Measurements from ENCODE around the gene SNAI3.

SNAI3 gene

GRCh38 chr16:88651989-88652761, 34.1 kb downstream of the SNAI3 start:
- no peak for DNase-seq (ENCODE audit: extremely low read depth in 1 of 2, low read depth in 1 of 2)

- peak; percentile 63 to 87 for DNase-seq (ENCODE audit: extremely low read depth in 1 of 2, low read depth in 1 of 2)
Measured at GRCh38 chr16:88651276-88651988, 34.9 kb downstream of the SNAI3 start.

GRCh38 chr16:88650749-88651275, 35.5 kb downstream of the SNAI3 start, which contains the start of gene CYBA:
Gene CYBA (minus strand): TSS chr16:88651053. CDS start chr16:88651013, 40 bp downstream.
- peak; percentile 81 to 83 for DNase-seq (ENCODE audit: extremely low read depth in 1 of 2, low read depth in 1 of 2)

GRCh38 chr16:88649924-88650748, 36.2 kb downstream of the SNAI3 start:
- DNase-seq (ENCODE audit: extremely low read depth in 1 of 2, low read depth in 1 of 2): no peak

GRCh38 chr16:88649195-88649923, 36.9 kb downstream of the SNAI3 start:
- no peak for DNase-seq (ENCODE audit: extremely low read depth in 1 of 2, low read depth in 1 of 2)

GRCh38 chr16:88647178-88648070, 38.9 kb downstream of the SNAI3 start:
- no peak for DNase-seq (ENCODE audit: extremely low read depth in 1 of 2, low read depth in 1 of 2)

- DNase-seq (ENCODE audit: extremely low read depth in 1 of 2, low read depth in 1 of 2): no peak
Measured at GRCh38 chr16:88646345-88647034, 39.8 kb downstream of the SNAI3 start.

- no peak for DNase-seq (ENCODE audit: extremely low read depth in 1 of 2, low read depth in 1 of 2)
Measured at GRCh38 chr16:88645941-88646340, 40.4 kb downstream of the SNAI3 start.

GRCh38 chr16:88645455-88645854, 40.9 kb downstream of the SNAI3 start:
- DNase-seq (ENCODE audit: extremely low read depth in 1 of 2, low read depth in 1 of 2): no peak

GRCh38 chr16:88643644-88643932, 42.7 kb downstream of the SNAI3 start:
- no peak for DNase-seq (ENCODE audit: extremely low read depth in 1 of 2, low read depth in 1 of 2)

- DNase-seq (ENCODE audit: extremely low read depth in 1 of 2, low read depth in 1 of 2): no peak
Measured at GRCh38 chr16:88642881-88643643, 43.2 kb downstream of the SNAI3 start.

- DNase-seq (ENCODE audit: extremely low read depth in 1 of 2, low read depth in 1 of 2): no peak
Measured at GRCh38 chr16:88640498-88641247, 45.6 kb downstream of the SNAI3 start.

- DNase-seq (ENCODE audit: extremely low read depth in 1 of 2, low read depth in 1 of 2): no peak
Measured at GRCh38 chr16:88640039-88640495, 46.2 kb downstream of the SNAI3 start.

GRCh38 chr16:88639231-88640038, 46.9 kb downstream of the SNAI3 start:
- no peak for DNase-seq (ENCODE audit: extremely low read depth in 1 of 2, low read depth in 1 of 2)

GRCh38 chr16:88638323-88639230, 47.7 kb downstream of the SNAI3 start, which contains the start of gene IL17C:
Gene IL17C (plus strand): TSS chr16:88638572. CDS start chr16:88638642, 70 bp downstream.
- no peak for DNase-seq (ENCODE audit: extremely low read depth in 1 of 2, low read depth in 1 of 2)

All from stimulated activated CD8-positive, alpha-beta memory T cell treated with anti-CD3 and anti-CD28 coated beads, Interleukin-7, amount 100 ng/mL, for 48 hours (primary cell).